ENCODE measurements around the gene SLC12A9. TPM values are rescaled to one million over a fixed set of nuclear protein-coding genes. Genes with fewer than 3 reads are reported as not detected.
A peak's percentile ranks its signal among the peaks of the same experiment; 100 is the strongest.

SLC12A9 gene
- total RNA-seq, 1 donor from 2014 or later = 30.5 TPM

DNA sequence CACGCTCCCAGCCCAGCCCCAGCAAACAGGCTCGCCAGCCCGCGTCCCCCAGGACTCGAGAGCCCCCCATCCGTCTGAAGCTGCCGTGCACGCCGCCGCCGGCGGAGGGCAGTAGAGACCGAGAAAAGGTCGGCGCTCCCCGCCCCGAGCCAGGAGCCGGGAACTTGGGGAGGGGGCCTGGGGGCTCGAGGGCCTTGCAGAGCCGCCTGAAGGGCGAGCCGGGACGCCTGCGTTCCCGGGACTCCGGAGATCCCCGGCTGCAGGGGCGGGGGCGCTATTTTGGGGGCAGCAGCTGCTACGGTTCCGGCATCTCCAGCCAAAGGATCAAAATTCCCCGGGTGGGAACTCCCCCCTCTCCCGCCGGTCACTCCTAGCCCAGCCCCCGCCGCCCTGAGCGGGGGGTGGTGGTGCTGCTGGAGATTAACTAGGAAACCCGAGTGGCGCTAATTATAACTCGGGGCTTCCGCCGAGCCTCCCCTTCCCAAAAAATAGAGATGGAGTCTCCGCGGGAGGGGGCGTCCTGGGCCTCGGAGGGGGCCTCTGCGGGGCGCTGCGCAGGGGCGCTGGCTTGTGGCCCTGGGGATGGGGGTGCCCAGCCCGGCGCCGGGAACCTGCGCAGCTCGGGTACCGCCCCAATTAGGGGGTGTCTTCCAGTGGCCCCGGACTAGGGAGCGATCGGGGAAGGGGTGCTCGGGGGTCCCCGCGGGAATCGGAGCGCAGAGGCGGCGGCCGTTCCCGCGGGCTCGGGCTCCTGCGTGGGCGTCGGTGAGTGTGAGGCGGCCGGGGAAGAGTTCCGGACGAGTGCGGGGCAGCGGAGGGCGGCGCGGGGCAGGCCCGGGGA lies 42.6 kb downstream of the SLC12A9 start:
- FAIRE-seq = no peak
- Histone ChIP-seq H4K20me1 (ENCODE audit: insufficient read depth, low read length) (no peaks in the 10 kb centered on the region), H3K9ac (ENCODE audit: low read length) (peak overlapping the region; percentile 30), H3K4me2 (ENCODE audit: low read length) (peak overlapping the region; percentile 82), H3K36me3 (ENCODE audit: insufficient read depth, low read length) (no peaks in the 10 kb centered on the region), H2AFZ (ENCODE audit: low read depth, low read length) (peak overlapping the region; percentile 34), H3K9me3 (ENCODE audit: insufficient read depth, low read depth, low read length) (no peaks in the 10 kb centered on the region), H3K4me3 (ENCODE audit: insufficient read depth, low read depth, low read length) (peak overlapping the region; percentile 49), H3K27ac (ENCODE audit: low read depth, low read length) (no peak overlapping the region), H3K27me3 (ENCODE audit: insufficient read depth, low read length) (peaks cover 10% of the 10 kb centered on the region), H3K4me1 (ENCODE audit: insufficient read depth, low read length) (peaks cover 27% of the 10 kb centered on the region), H3K79me2 (ENCODE audit: insufficient read depth, low read length) (no peaks in the 10 kb centered on the region)
- H3K27ac Mint-ChIP-seq (ENCODE audit: unreplicated experiment) = no peak overlapping the region
- peaks cover 15% of the 10 kb centered on the region for H3K4me1 Mint-ChIP-seq (ENCODE audit: low read depth, unreplicated experiment)
- peaks cover 18% of the 10 kb centered on the region for H3K27me3 Mint-ChIP-seq (ENCODE audit: low read depth, unreplicated experiment)
- DNase-seq (ENCODE audit: low read depth) = no peak
- no peaks in the 10 kb centered on the region for H3K9me3 Mint-ChIP-seq (ENCODE audit: unreplicated experiment)
- no peaks in the 10 kb centered on the region for H3K36me3 Mint-ChIP-seq (ENCODE audit: low read depth, unreplicated experiment)
- peak; percentile 80 for TF ChIP-seq EZH2 (IDR thresholded peaks at IDR 0.05; ENCODE audit: insufficient read depth, low read length)
- TF ChIP-seq, protein P1, sequence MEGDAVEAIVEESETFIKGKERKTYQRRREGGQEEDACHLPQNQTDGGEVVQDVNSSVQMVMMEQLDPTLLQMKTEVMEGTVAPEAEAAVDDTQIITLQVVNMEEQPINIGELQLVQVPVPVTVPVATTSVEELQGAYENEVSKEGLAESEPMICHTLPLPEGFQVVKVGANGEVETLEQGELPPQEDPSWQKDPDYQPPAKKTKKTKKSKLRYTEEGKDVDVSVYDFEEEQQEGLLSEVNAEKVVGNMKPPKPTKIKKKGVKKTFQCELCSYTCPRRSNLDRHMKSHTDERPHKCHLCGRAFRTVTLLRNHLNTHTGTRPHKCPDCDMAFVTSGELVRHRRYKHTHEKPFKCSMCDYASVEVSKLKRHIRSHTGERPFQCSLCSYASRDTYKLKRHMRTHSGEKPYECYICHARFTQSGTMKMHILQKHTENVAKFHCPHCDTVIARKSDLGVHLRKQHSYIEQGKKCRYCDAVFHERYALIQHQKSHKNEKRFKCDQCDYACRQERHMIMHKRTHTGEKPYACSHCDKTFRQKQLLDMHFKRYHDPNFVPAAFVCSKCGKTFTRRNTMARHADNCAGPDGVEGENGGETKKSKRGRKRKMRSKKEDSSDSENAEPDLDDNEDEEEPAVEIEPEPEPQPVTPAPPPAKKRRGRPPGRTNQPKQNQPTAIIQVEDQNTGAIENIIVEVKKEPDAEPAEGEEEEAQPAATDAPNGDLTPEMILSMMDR (IDR thresholded peaks at IDR 0.05; ENCODE audit: insufficient read depth, low read depth, low read length) = peak; percentile 37
- peak overlapping the region; percentile 45 for H3K4me3 Mint-ChIP-seq (ENCODE audit: unreplicated experiment)

DNA sequence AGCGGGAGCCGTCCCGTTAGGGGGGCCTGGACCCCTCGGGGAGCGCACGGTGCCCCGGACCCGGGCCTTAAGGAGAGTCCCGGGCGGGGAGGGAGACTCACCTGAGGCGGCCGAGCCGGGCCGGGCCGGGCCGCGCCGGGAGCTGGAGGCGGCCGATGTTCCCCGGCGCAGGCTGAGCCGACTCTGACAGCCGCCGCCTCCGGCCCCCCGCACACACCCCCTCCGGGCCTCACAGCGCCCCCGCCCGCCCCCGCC lies 43.1 kb downstream of the SLC12A9 start, which contains the start of gene ACHE:
Gene ACHE, minus strand, starts transcription at position 188 of the 255 bp plus-strand sequence. CDS start 1,656 bp downstream, outside the sequence.
- peak within 1 kb of the TSS; percentile 82 for H3K4me2 ChIP-seq (ENCODE audit: low read length)
- H3K9me3 ChIP-seq (ENCODE audit: insufficient read depth, low read depth, low read length) = no peaks in the 10 kb centered on the region
- Mint-ChIP-seq H3K9me3 (ENCODE audit: unreplicated experiment) (no peaks in the 10 kb centered on the region), H3K27me3 (ENCODE audit: low read depth, unreplicated experiment) (peaks cover 22% of the 10 kb centered on the region), H3K36me3 (ENCODE audit: low read depth, unreplicated experiment) (no peaks in the 10 kb centered on the region), H3K27ac (ENCODE audit: unreplicated experiment) (peak within 1 kb of the TSS; percentile 86), H3K4me1 (ENCODE audit: low read depth, unreplicated experiment) (peaks cover 13% of the 10 kb centered on the region), H3K4me3 (ENCODE audit: unreplicated experiment) (peak within 1 kb of the TSS; percentile 88)
- H3K27ac ChIP-seq (ENCODE audit: low read depth, low read length) = no peak within 1 kb of the TSS
- TF ChIP-seq, protein P1 (IDR thresholded peaks at IDR 0.05; ENCODE audit: insufficient read depth, low read depth, low read length) = no peak
- peak; percentile 23 for TF ChIP-seq EZH2 (IDR thresholded peaks at IDR 0.05; ENCODE audit: insufficient read depth, low read length)
- H4K20me1 ChIP-seq (ENCODE audit: insufficient read depth, low read length) = no peaks in the 10 kb centered on the region
- peak within 1 kb of the TSS; percentile 30 for H3K9ac ChIP-seq (ENCODE audit: low read length)
- FAIRE-seq (no peak), DNase-seq (ENCODE audit: low read depth) (no peak)
- H3K36me3 ChIP-seq (ENCODE audit: insufficient read depth, low read length) = no peaks in the 10 kb centered on the region
- no peaks in the 10 kb centered on the region for H3K79me2 ChIP-seq (ENCODE audit: insufficient read depth, low read length)
- H3K4me3 ChIP-seq (ENCODE audit: insufficient read depth, low read depth, low read length) = peak within 1 kb of the TSS; percentile 49
- H2AFZ ChIP-seq (ENCODE audit: low read depth, low read length) = peak within 1 kb of the TSS; percentile 34
- peaks cover 10% of the 10 kb centered on the region for H3K27me3 ChIP-seq (ENCODE audit: insufficient read depth, low read length)
- peaks cover 21% of the 10 kb centered on the region for H3K4me1 ChIP-seq (ENCODE audit: insufficient read depth, low read length)

All from astrocyte (in vitro differentiated cells and primary cell).